ENCODE results near the gene ARID2.

The ARID2 gene

GRCh38 chr12:45760333-45760732, 30.8 kb downstream of the ARID2 start:
- Histone ChIP-seq H3K9me2 (replicated peaks; ENCODE audit: insufficient read depth, low read length) (no peaks in the 10 kb centered on the region), H3K9me3 (ENCODE audit: insufficient read depth, low read length) (no peaks in the 10 kb centered on the region), H3K4me2 (ENCODE audit: low read depth, low read length, poor library complexity, severe bottlenecking) (no peak overlapping the region), H3K27ac (ENCODE audit: low read depth, low read length) (no peak overlapping the region), H4K20me1 (ENCODE audit: low read depth, low read length) (peaks cover 5% of the 10 kb centered on the region; the same call in 1 of the 2 replicates), H3K27me3 (ENCODE audit: low read length) (no peaks in the 10 kb centered on the region), H3K9ac (ENCODE audit: low read length) (no peak overlapping the region), H3K79me2 (ENCODE audit: insufficient read depth, low read length) (peaks cover 67% of the 10 kb centered on the region), H3K36me3 (ENCODE audit: low read length) (no peaks in the 10 kb centered on the region), H3F3A (ENCODE audit: insufficient read depth) (0 out of 2 replicates have a peak, but pooled peaks cover 6% of the 10 kb centered on the region), H3K4me3 (ENCODE audit: insufficient read depth, low read length, poor library complexity, severe bottlenecking) (no peak overlapping the region), H2AFZ (ENCODE audit: low read depth, low read length, severe bottlenecking) (no peak overlapping the region)
- TF ChIP-seq CTCF (IDR thresholded peaks at IDR 0.05; ENCODE audit: insufficient read depth, low read length, poor library complexity, severe bottlenecking): no peak
- no peak for TF ChIP-seq EZH2phosphoT487 (conservative IDR thresholded peaks at IDR 0.05; ENCODE audit: low read length)

GRCh38 chr12:45762185-45763110, 32.9 kb downstream of the ARID2 start:
- Histone ChIP-seq H4K20me1 (ENCODE audit: low read depth, low read length) (peaks cover 5% of the 10 kb centered on the region; the same call in 1 of the 2 replicates), H3K27me3 (ENCODE audit: low read length) (no peaks in the 10 kb centered on the region), H3K4me3 (ENCODE audit: insufficient read depth, low read length, poor library complexity, severe bottlenecking) (no peak overlapping the region), H3F3A (ENCODE audit: insufficient read depth) (0 out of 2 replicates have a peak, but pooled peaks cover 6% of the 10 kb centered on the region), H3K27ac (ENCODE audit: low read depth, low read length) (no peak overlapping the region), H3K9ac (ENCODE audit: low read length) (no peak overlapping the region), H3K79me2 (ENCODE audit: insufficient read depth, low read length) (peaks cover 73% of the 10 kb centered on the region), H3K9me3 (ENCODE audit: insufficient read depth, low read length) (no peaks in the 10 kb centered on the region), H3K9me2 (replicated peaks; ENCODE audit: insufficient read depth, low read length) (no peaks in the 10 kb centered on the region), H3K36me3 (ENCODE audit: low read length) (no peaks in the 10 kb centered on the region), H2AFZ (ENCODE audit: low read depth, low read length, severe bottlenecking) (no peak overlapping the region), H3K4me2 (ENCODE audit: low read depth, low read length, poor library complexity, severe bottlenecking) (no peak overlapping the region)
- TF ChIP-seq EZH2phosphoT487 (conservative IDR thresholded peaks at IDR 0.05; ENCODE audit: low read length): no peak
- peak; percentile 36 for TF ChIP-seq CTCF (IDR thresholded peaks at IDR 0.05; ENCODE audit: insufficient read depth, low read length, poor library complexity, severe bottlenecking)

- TF ChIP-seq EZH2phosphoT487 (conservative IDR thresholded peaks at IDR 0.05; ENCODE audit: low read length): no peak
- H2AFZ ChIP-seq (ENCODE audit: low read depth, low read length, severe bottlenecking): no peak overlapping the region
- no peaks in the 10 kb centered on the region for H3K36me3 ChIP-seq (ENCODE audit: low read length)
- no peak overlapping the region for H3K4me2 ChIP-seq (ENCODE audit: low read depth, low read length, poor library complexity, severe bottlenecking)
- H3K9ac ChIP-seq (ENCODE audit: low read length): no peak overlapping the region
- peaks cover 77% of the 10 kb centered on the region for H3K79me2 ChIP-seq (ENCODE audit: insufficient read depth, low read length)
- H3K27ac ChIP-seq (ENCODE audit: low read depth, low read length): no peak overlapping the region
- 0 out of 2 replicates have a peak, but pooled peaks cover 6% of the 10 kb centered on the region for H3F3A ChIP-seq (ENCODE audit: insufficient read depth)
- no peak overlapping the region for H3K4me3 ChIP-seq (ENCODE audit: insufficient read depth, low read length, poor library complexity, severe bottlenecking)
- peaks cover 3% of the 10 kb centered on the region; the same call in 1 of the 2 replicates for H4K20me1 ChIP-seq (ENCODE audit: low read depth, low read length)
- no peaks in the 10 kb centered on the region for H3K9me3 ChIP-seq (ENCODE audit: insufficient read depth, low read length)
- no peaks in the 10 kb centered on the region for H3K9me2 ChIP-seq (replicated peaks; ENCODE audit: insufficient read depth, low read length)
- H3K27me3 ChIP-seq (ENCODE audit: low read length): no peaks in the 10 kb centered on the region
Measured at GRCh38 chr12:45763381-45763780, 33.9 kb downstream of the ARID2 start.

GRCh38 chr12:45768194-45768593, 38.7 kb downstream of the ARID2 start:
- Histone ChIP-seq H3K27me3 (ENCODE audit: low read length) (no peaks in the 10 kb centered on the region), H3K4me3 (ENCODE audit: insufficient read depth, low read length, poor library complexity, severe bottlenecking) (no peak overlapping the region), H4K20me1 (ENCODE audit: low read depth, low read length) (peaks cover 5% of the 10 kb centered on the region; the same call in 1 of the 2 replicates), H3K9ac (ENCODE audit: low read length) (no peak overlapping the region), H3K27ac (ENCODE audit: low read depth, low read length) (no peak overlapping the region), H3F3A (ENCODE audit: insufficient read depth) (0 out of 2 replicates have a peak, but pooled peaks cover 4% of the 10 kb centered on the region), H3K79me2 (ENCODE audit: insufficient read depth, low read length) (peaks cover 40% of the 10 kb centered on the region; the same call in 1 of the 2 replicates), H3K9me3 (ENCODE audit: insufficient read depth, low read length) (no peaks in the 10 kb centered on the region), H3K36me3 (ENCODE audit: low read length) (0 out of 2 replicates have a peak, but pooled peaks cover 3% of the 10 kb centered on the region), H3K9me2 (replicated peaks; ENCODE audit: insufficient read depth, low read length) (no peaks in the 10 kb centered on the region), H2AFZ (ENCODE audit: low read depth, low read length, severe bottlenecking) (no peak overlapping the region), H3K4me2 (ENCODE audit: low read depth, low read length, poor library complexity, severe bottlenecking) (no peak overlapping the region)
- TF ChIP-seq EZH2phosphoT487 (conservative IDR thresholded peaks at IDR 0.05; ENCODE audit: low read length): no peak
- no peak for TF ChIP-seq CTCF (IDR thresholded peaks at IDR 0.05; ENCODE audit: insufficient read depth, low read length, poor library complexity, severe bottlenecking)

Data from SU-DHL-6 (cell line).